ENCODE measurements around the gene NKIRAS2.
A peak's percentile ranks its signal among the peaks of the same experiment; 100 is the strongest.

Gene NKIRAS2

DNA sequence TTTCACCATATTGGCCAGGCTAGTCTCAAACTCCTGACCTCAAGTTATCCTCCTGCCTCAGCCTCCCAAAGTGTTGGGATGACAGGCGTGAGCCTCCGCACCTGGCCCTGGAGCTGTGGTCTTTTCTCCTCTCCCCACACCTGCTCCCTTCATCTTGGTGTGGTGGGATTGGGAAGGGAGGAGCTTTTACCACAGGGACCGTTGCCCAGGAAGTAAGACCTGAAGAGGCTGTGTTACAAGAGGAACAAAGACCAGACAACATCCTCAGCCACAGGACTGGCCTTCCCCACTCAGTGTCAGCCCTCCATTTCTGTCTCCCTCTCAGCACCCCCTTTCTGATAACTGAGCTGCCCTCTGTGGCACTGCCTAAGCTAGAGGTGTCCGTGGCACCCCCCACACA, 39.9 kb downstream of the NKIRAS2 start:
- no peak for DNase-seq

DNA sequence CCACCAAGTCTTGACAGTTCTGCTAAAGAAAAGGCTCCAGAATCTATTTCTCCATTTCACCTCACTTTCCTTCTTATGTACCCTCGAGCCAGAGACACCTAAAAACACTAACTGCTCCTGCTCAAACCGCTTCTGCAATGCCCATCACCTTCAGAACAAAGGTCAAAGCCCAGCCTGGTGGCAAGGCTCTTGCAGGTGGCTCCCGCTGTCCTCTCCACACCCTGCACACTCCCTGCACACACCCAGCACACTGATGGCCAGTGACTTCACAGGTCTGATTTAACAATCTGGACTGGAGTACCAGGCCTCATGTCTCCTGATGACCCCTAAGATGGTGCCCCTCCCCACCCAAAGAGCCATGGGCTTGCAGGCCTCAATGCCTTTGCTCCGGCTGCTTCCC, 40.3 kb downstream of the NKIRAS2 start:
- no peak for DNase-seq

GRCh38 chr17:42061646-42062487, 42.0 kb downstream of the NKIRAS2 start:
- DNase-seq, result no peak

DNA sequence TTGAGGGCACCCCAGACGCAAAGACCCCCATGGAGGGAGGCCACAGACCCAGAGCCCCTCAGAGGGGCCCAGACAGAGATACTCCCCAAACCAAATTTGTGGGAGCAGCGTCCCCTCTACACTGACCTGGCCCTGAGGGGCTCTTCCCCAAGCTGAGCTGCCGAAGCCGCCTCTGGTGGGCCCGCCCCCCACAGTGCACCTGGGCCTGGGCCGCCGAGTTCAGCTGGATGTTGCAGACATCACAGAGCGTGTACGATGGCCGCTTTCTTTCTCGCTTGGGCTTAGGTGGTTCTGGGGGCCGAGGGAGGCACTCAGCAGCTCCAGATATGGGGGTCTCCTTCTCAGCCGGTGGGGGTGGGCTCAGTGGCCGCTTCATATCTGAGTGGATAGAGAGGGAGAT, 42.8 kb downstream of the NKIRAS2 start:
- DNase-seq, result no peak

DNA sequence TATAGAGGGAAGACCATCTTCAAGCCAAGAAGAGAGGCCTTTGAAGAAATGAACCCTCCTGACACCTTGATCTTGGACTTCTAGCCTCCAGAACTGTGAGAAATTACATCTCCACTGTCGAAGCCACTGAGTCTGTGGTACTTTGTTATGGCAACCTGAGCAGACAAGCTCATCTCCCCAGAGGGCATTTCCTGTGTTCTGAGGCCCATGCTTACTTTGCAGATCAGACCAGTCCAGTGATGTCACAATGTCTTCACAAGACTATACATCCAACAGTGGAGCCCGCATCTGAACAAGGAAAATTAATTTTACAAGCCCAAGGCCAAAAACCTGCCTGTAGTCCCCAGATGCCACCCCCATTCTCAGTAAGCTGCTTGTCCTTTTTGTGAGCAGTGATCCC, 45.3 kb downstream of the NKIRAS2 start:
- DNase-seq, result no peak

GRCh38 chr17:42067371-42068091, 47.6 kb downstream of the NKIRAS2 start:
- DNase-seq, result peak; percentile 71

DNA sequence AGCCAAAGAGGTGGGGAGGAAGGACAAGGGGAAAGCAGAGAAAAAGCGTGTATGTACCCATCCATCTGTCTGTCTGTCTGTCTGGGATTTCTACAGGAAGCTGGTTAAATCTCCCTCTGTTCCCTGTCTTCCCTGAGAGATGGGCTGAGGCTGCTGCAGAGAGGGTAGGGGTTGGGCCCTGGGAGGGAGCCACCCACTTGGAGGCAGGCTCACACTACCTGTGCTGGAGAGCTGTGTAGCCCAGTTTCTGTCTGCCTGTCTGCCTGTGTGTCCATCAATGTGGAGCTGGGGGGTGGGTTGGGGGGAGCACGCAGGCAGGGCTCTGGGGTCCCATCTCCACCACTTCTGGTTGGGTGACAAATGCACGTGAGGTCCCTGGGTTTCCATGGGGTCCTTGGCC, 49.1 kb downstream of the NKIRAS2 start:
- DNase-seq, result no peak

GRCh38 chr17:42071810-42072209, 51.9 kb downstream of the NKIRAS2 start:
- no peak for DNase-seq

DNA sequence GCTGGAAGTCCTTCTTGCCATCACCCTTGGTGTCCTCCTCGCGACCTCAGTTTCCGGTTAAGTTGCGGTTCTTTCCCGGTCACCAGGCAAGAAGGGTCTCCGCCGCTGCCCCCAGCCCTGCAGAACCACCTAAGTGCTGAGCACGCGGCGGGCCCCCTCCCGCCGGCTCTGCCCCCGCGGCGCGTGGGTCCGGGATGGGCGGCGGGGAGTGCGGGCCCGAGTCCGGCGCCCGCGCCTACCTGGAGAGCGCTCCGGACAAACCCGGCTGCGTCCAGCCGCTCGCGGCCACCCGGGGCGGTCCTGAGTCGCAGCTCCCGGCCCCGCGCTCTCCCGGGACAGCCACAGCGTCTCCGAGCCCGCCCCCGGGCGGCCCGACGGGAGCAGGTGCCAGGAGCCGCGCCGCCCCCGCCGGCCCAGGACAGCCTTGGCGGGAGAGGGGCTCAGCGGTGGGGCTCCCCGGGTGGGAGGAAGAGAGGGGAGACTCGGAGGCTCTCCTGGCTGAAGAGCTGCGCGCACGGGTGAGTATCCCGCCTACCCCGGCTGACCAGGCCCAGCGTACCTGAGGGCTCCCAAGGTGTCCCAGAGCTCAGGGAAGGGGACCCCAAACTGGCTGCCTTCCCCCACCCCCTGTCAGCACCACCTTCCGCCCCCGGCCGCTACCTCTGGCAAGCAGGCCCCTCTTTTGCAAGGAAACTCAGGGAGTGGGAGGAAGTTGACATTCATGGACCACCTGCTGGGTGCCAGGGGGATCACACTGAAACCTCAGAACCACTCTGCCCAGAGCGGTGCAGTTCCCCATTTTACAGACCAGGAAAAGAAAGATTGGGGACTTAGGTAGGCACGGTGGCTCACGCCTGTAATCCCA, 52.7 kb downstream of the NKIRAS2 start:
- DNase-seq, result no peak
